GM21717 (cell line): ENCODE results near the gene PDE9A.
"Not testable (repeated sequence)": the region's sequence is repeated elsewhere in the genome, so short reads cannot be mapped to it uniquely, and the experiment has no call there.

Experiments
- ATAC-seq: cut with Tn5 transposase; IDR thresholded peaks from one replicate; pipeline ENCODE4 v1.9.1; 2021; ENCODE audit warnings: mild to moderate bottlenecking, moderate library complexity; ENCODE audit not compliant: unreplicated experiment

The PDE9A gene

DNA sequence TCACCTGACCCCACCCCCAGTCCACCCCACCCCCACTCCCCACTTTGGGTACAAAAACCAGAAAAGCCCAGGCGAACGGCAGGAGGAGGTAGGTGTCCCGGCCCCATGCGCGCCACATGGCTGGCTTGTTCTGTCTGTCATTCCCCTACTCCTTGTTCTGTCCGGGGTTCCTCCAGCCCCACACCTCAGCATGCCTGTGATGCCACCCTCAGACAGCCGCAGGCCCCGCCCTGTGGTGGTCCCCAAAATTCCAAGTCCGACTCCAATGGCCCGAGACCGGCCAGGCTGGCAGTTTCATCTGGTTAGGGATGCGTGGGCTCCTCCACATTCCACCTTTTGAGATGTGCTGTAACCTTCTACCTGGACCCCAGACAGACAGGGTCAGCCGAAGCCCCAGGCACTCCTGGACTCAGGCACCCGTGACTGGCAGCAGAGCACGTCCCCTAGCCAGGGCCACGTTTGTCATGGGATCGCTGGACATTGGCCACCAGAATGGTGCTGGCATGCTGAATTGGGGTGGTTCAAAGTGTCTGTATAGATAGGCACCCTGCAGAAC lies 131.6 kb downstream of the PDE9A start:
- no peak for ATAC-seq

DNA sequence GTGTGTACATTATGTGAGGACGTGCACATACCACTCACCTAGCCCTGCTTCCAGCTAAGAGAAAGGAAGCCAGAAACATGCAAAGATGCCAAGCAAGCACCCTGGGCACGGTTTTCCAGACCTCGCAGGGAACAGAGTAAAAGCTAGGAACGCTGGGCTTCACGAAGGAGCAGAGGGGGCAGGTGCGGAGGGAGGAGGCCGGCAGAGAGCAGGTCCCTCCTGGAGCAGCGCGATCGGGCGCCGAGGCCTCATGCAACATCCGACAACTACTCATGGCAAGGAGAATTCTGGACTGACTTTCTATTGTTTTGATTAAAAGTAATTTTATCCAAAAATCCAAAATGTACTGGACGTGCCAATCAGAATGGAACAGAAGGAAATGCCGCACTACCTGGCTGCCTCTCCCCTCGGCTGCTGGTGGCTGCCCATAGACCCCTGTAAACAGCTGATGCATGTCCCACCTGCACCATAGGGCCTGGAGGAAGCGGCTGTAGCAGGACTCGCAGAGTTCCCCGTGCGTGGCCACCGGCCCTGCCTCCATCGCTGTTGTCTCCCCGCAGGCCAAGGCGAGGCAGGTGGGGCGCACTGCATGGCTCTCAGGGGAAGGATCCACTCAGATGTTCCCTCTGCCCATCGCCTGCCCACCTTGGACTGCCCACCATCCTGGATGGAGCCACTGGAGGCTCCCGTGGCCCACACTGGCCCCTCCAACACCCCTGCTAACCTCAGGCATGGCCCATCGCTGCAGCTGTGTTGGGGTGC lies 132.4 kb downstream of the PDE9A start:
- ATAC-seq = no peak

DNA sequence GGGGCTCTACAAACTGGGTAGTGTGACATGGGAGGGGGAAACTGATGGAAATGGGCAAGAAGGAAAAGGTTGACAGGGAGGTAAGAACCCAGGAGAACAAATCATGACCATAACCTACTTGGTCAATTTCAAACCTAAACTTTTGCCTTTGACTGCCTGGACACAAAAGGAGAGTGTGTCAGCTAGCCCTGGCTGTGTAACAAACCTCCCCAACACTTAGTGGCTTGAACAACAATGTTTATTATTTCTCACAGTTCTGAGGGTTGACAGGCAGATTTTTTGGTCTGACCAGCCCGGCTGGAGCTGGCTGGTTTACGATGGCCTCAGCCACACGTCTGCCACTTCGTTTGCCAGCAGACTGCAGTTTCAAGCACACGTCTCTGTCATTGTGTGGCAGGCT lies 133.5 kb downstream of the PDE9A start:
- no peak for ATAC-seq

DNA sequence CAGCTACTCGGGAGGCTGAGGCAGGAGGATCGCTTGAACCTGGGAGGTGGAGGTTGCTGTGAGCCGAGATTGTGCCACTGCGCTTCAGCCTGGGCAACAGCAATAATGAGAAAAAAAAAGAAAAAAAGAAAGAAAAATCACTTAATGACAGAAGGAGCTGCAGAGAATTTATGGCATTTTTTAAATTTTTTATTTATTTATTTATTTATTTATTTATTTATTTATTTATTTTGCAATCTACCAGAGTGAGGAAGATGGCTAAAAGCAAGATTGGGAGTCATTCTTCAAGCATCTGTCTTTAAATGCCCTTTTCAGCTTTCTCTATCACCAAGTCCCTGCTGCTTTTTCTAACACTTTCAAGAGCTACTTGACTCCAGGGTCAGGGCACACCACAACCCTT lies 134.2 kb downstream of the PDE9A start:
- no peak for ATAC-seq

DNA sequence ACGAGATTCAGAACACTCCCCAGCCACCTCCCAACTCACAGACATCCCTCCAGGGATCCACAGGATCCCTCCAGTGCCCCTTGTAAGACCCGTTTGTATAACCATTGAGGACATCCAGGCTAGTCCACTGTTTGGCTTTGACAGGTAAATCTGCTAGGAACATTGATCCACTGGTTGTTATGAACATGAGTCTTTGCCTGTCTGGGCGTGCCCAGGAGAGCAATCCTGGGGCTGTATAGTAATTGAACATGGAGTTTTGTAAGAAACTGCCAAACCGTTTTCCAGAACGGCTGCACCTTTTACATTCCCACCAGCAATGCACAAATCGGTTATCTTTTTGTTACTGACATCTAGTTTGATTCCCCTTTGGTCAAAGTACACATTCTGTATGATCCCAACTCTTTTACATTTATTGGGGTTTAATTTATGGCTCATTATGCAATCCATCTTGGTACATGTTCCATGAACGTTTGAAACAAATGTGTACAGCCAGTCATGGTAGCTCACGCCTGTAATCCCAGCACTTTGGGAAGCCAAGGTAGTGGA lies 137.2 kb downstream of the PDE9A start:
- ATAC-seq = no peak

DNA sequence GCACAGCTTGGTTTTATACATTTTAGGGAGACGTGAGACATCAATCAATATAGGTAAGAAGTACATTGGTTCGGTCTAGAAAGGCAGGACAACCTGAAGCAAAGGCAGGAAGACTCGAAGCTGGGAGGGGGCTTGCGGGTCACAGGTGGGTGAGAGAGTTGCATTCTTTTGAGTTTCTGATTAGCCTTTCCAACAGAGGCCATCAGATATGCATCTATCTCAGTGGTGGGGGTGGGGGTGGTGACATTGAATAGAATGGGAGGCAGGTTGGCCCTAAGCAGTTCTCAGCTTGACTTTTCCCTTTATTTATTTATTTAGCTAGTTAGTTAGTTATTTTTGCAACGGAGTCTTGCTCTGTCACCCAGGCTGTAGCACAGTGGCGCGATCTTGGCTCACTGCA lies 140.4 kb downstream of the PDE9A start:
- ATAC-seq = no peak

DNA sequence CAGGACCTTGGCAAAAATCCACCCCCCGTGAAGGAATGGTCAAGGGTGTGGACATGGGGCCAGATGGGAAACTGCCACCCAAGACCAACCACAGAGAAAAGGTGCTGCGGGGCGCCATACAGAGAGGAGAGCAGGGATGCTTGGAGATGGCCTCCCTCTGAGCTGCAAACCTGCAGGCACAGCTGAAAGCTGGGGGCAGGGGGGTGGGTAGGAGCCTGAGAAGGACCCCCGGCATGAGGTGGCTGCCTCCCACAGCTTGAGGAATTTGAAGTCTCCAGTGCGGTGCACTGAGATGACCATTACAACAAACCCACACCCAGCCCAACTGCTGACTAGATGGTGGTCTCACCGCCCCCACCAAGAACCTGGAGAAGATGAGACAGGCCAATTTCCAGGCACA lies 141.1 kb downstream of the PDE9A start:
- no peak for ATAC-seq

DNA sequence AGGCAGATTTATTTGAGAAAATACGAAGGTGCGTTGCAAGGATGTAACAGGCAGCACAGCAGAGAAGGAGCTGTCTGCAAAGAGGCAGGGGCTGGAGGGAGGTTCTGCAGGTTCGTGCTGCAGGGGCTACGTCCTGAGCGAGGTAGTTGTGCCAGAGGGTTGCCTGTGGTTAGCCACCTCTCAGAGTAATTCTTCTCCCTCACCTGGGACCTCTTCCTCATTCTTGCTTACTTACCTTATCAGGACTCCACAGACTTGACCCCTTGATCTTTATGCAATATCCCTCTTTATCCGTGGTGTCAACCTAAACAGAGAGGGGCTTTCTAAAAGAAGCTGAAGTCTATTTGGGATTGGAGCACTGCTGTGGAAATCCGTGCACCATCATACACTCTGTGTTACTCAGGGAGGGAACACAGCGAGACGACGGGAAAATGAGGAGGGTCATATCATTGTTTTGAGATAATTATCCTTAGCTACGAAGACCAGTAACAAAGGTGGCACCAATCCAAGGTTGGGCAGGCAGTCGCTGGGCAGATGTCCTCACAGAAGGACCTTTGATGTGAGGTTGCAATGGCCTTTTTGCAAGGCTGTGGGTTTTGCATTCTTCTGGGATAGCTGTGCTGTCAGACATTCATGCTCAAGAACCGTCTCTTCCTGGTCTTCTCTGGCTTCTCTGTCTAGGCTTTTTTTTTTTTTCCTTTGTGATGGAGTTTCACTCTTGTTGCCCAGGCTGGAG lies 143.1 kb downstream of the PDE9A start:
- ATAC-seq = no peak

DNA sequence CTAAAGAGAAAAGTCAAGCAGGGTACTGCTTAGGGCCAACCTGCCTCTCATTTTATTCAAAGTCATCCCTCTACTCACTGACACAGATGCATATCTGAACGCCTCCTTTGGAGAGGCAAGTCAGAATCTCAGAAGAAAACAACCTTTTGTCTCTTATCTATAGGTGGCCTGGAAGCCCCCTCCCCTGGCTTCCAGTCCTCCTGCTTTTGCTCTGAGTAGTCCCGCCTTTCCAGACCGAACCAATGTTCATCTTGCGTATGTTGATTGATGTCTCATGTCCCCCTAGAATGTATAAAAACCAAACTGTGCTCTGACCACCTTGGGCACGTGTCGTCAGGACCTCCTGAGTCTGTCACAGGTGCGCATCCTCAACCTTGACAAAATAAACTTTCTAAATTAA lies 144.1 kb downstream of the PDE9A start:
- ATAC-seq = no peak

DNA sequence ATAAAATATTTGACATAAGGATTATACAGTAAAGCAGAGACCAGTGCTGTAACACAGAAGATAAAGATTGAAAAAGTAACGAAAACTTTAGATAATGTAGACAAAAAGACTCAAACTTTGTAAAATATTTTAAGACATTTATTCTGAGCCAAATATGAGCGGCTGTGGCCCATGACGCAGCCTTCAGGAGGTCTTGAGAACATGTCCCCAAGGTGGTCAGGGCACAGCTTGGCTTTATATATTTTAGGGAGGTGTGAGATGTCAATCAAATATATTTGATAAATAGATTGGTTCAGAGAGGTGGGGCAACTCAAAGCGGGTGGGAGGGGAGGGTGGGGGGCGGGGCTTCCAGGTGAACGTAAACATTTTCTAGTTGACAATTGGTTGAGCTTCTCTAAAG lies 144.7 kb downstream of the PDE9A start:
- no peak for ATAC-seq

DNA sequence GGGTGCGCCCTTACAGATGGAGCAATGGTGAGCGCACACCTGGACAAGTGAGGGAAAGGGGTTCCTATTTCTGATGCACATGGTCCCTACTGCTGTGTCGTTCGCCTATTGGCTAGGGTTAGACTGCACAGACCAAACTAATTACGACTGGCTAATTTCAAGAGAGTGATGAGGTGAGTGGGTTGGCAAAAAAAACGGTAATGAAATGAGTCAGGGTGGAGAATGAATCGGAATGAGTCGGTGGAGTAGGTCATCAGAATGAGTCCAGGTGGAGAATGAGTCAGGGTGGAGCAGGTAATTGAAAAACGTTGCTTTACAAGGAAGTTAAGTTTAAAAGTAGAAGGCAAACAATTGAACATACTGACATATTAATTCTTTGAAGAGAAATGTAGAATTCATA lies 146.1 kb downstream of the PDE9A start:
- no peak for ATAC-seq

DNA sequence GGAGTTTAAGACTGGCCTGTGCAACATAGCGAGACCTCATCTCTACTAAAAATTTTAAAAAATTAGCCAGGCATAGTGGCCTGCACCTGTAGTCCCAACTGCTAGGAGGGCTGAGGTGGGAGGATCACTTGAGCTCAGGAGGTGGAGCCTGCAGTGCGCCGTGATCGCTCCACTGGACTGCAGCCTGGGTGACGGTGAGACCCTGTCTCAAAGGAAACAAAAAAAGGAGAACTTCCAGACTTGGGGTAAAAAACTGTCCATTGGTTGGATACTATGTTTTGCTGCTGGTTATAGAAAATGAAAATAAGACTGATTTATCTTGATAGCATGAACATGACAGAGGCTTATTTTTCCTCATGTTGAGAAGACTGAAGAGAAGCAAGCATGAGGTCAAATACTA lies 146.5 kb downstream of the PDE9A start:
- no peak for ATAC-seq

DNA sequence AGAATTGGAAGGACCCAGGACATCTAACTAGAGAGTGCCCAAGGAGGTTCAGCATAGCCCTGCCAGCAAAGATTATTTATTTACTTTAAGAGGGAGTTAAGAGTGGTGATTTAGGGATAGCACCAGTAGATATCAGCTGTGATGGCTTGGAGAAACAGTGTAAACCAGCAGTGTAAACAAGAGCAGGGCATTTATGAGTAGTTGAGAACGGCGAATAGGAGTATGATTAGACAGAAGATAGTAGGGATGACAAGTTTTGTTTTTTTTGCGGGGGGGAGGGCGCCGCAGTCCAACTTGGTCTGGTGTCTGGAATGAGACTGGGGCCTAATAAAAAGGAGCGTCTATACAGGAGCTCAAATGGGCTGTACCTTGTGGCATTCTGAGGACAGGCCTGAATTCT lies 148.2 kb downstream of the PDE9A start:
- ATAC-seq = not testable (repeated sequence)

DNA sequence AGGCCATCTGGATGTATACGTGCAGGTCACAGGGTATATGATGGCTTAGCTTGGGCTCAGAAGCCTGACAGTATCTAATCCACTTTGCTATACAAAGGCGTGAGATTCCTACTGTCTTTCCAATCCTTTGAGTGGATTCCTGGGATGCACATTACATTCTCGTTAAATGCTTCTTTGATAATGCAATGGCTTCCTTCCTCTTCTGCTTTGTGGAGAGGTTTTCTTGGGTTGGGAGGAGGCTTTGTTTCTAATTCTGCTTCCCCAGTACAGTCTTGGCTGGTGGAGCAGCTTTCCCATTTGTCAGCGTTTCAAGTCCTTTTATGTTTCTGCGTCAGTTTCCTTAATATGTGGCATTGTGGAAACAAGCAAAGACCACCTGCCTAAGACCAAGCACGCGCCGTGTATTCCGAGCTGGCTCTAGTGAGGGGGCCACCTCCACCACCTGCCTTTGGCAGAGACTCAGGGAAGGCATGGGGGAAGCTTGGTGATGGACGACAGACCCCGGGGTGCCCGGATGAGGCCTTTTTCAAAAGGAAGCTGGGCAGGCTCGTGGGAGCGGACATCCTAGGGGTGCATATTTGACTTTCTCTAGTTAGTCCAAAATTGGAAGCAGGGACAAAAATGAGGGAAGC lies 153.2 kb downstream of the PDE9A start:
- ATAC-seq = no peak

DNA sequence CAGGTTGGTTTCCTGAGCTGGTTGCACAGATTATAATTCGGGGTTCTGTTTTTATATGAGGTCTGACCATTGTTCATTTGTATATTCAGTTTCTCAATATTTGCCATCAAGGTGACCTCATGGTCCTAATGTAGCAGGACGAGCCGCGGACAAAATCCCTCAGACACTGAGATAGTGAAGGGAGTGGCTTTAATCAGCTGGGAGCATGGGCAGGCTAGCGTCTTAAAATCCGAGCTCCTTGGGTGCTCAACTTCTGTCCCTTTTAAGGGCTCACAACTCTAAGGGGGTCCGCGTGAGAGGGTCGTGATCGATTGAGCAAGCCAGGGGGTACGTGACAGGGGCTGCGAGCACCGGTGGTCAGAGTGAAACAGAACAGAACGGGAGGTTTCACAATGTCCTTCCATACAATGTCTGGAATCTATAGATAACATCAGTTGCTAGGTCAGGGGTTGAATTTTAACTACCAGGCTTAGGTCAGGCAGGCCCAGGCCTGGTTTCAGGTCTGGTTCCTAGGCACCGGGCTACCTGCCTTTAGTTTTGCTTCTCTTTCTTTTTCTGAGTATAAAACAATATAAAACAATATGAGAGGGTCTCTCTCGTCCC lies 154.0 kb downstream of the PDE9A start:
- ATAC-seq = not testable (repeated sequence)

DNA sequence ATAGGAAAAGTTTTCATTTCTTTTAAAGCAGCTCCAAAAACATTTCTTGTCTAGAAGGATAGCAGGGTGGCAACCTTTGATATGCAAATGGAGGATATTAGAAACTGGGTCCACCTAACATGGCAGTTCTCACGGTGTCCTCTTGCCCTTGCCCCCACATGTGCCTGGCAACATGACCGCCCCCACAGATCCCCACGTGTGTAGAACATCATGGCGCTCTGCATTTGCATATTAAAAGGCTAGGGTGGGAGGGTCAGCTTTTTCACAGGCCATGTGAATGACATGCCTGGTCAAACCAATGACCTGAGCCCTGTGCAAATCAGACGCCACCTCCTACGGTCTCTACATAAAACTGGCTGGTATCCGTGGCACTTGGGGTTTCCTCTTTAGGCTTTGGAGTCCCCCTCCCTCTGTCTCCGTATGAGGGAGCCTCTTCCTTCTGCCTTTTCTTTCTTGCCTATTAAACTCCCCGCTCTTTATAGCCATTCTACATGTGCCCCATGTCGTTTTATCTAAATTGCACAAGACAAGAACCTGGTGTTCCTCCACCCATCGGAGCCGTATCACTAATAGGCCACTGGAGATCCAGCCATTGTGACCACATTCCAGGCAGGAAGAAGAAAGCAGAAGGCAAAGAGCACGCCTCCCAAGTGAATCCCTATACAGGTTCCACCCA lies 154.7 kb downstream of the PDE9A start:
- ATAC-seq = no peak

DNA sequence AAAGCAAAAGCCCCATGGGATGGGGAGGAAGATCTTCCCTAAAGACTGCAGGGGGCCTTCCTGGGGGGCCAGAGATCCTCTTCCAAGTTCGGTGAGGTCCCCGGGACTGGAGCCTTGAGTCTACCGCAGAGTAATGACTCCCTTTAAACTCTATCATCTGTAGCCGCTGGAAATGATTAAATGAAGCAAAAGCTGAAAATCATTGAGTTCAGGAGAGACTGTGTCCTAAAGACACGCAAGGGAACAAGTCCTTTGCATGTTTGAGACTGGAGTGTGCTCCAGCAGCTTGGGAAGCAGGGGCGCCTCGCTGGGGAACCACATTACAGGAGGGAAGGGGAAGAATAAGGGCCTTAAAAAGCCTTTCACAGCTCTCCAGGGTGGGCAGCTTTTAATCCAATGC lies 155.8 kb downstream of the PDE9A start:
- no peak for ATAC-seq

DNA sequence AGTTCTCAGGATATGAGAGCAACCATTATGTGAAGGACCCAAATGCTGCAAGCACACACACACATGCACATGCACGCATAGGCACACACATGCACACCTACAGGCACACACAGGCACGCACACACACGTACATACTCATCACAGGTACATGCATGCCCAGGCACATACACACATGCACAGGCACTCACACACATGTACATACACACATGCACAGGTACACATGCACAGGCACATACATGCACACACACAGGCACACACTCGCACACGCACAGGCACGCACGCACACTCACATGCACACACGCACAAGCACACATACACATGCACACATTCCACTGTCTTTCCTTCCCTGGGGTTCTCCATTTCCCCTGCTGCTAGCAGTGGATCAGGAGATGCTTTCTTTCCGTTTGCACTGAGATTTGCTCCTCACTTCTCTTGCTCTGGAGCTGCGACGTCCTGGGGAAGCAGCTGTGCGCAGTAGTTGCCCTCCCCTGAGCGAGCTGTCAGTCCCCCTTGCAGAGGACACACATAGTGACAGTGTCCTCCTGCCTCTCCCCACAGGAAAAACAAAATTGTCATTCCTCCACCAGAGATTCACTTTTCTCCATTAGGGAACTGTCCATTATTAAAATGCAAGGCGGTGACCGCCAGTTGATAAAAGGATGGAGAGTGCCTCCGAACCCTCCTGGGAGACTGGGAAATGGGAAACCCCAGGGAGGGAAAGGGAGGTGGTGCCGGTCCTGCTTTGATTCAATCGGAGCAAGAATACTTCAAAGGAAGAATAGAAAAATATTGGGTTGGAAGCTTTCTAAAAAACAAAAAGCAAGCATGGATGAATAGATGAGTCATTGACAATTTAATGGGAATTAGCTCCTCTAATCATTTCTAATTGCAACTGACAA lies 156.4 kb downstream of the PDE9A start:
- ATAC-seq = no peak

DNA sequence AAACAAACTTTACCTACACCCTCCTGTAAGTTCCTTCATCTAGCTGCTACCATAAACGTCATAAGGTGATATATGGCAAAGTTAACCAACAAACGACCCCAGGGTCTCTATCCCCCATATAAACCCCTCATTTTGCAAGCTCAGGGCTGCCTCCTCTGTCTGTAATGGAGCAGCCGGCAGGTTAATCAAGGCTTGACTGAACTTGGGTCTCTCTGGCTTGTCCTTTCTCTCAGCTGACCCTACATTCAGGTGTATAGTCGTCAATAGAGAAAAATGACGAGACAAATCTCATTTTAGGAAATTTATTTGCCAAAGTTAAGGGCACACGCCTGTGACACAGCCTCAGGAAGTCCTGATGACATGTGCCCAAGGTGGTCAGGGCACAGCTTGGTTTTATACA lies 158.5 kb downstream of the PDE9A start:
- ATAC-seq = no peak
